ENCODE results near the gene PMVK. TPM values are rescaled to one million over a fixed set of nuclear protein-coding genes. Genes with fewer than 3 reads are reported as not detected.
A peak's percentile ranks its signal among the peaks of the same experiment; 100 is the strongest.
"Not testable (repeated sequence)": the region's sequence is repeated elsewhere in the genome, so short reads cannot be mapped to it uniquely, and the experiment has no call there.

Gene PMVK
- polyA plus RNA-seq (ENCODE audit: insufficient read length in 4 of 4): 10 to 100 TPM; 33.2 to 44.8 (median 34.6) TPM

DNA sequence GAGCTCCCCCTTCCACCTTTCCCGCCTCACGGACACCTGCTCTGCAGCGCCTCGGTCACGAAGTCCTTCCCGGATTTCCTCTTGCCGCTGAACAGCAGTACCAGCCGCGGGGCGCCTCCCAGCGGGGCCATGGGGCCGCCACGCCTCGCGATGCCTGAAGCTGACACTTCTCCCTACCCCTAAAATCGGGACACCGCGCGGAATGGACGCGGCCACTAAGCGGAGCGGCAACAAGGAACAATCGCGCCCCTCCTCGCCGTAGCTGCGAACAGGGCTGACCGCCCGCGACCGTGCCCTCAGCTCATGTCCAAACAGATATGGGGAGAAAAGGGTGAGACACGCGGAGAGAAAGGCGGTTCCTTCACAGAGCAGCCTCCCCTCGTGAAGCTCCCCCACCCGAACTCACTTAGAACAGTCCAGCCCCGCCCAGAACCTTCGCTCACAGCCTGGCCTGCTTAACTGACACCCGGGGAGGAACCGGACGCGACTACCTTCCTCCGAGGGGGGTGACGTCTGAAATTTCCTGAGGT lies at the start of gene PMVK:
PMVK (minus strand) TSS at position 165 of the 530 bp plus-strand sequence; CDS start at position 131, 34 bp downstream.
- DNase-seq (ENCODE audit: low read depth in 4 of 4, low spot score in 3 of 4): peak; percentile 93 to 98 (median 95)

DNA sequence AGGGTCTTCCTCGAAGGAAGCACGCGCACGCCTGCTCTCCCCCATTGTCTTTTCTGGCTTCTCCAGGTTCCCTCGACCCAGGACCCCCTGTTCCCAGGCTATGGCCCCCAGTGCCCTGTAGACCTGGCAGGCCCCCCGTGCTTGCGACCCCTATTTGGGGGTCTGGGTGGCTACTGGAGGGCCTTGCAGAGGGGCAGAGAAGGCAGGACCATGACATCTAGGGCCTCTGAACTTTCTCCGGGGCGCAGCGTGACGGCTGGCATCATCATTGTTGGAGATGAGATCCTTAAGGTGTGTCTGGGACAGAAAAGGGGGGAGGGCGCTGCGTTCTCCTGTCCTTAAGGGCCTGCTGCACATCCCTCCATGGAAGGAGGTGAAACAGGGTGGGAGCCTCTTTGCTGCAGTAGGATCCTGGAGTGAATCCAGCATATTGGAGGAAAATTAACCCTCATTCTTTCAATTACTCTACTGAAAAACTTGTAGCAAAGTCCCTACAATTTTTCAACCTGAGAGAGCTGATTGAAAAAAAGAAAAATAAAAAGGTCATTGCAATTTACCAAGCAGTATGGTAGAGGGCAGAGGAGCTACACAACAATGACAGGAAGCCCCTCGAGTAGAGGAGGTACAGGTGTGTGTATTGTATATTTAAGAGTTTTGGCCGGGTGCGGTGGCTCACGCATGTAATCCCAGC lies 47.4 kb upstream of the PMVK start:
- no peak for DNase-seq (ENCODE audit: low read depth in 4 of 4, low spot score in 3 of 4)

DNA sequence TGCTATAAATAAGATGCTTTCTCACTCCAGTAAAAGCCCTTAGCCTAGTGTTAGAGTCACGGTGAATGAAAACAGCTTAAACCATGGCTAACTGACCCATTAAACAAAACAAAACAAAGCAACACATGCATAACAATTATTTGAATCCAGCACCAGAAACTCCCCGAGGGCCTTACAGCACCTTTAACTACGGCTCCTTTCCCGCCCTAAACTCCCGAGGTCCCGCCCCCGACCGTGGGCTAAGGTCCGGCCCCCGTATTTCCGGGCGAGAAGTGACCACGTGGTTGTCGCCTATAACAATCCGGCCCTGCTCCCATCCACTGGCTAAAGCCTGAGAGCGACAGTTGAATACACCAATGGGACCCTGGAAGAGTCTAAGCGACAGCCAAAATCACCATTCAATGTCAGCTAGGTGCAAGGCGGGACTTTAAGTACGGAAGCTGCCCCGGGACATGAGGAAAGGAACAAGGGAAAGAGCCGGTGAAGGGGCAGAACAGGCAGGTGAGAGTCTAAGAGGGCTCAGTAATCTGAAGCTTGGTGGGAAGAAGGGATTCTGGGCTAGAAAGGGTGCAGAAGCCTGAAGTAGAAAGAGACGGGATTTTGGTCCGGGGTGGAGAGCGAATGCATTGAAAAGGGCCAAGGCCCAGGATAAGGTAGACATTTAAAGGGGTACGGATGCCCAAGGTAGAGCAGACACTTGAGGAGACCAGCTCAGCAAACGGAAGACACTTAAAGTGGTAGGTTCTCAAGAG lies 46.6 kb upstream of the PMVK start, which contains the start of gene FLAD1:
FLAD1 (plus strand) TSS at position 448 of the 752 bp plus-strand sequence. CDS start 351 bp downstream, outside the sequence.
- DNase-seq (ENCODE audit: low read depth in 4 of 4, low spot score in 3 of 4): peak; percentile 90 to 100 (median 99)

DNA sequence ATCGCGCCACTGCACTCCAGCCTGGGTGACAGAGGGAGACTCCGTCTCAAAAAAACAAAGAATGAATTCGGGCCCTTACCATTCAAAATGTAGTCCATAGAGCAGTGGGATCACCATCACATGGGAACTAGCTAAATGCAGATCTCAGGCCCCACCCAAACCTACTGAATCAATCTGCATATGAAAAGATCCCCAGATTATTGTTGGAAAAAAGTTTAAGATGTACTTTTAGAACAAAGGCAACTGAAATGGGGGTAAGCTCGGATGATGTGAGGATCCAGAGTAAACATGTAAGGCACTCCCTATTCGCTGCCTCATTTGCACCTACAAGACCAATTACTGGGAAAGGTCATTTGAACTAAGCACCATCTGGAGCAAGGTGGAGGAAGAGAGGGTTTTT lies 45.8 kb upstream of the PMVK start:
- no peak for DNase-seq (ENCODE audit: low read depth in 4 of 4, low spot score in 3 of 4)

DNA sequence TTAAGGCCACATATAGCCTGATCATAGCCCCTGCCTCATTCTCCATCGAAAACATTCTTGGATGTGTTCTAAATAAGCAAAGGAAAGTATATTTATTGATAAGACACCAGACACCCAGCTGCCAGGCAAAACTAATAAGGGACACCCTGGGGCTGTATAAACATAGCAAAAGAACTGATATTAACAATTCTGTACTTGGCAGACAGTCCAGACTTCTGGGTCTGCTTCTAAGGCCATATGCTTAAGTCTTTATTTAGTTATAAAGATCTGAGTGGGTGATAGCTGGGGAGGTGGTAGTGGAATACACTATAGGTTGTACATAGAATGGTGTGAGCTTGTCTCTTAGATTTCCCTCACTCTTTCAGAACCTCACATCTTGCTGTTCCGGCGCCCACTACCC lies 41.8 kb upstream of the PMVK start:
- no peak for DNase-seq (ENCODE audit: low read depth in 4 of 4, low spot score in 3 of 4)

DNA sequence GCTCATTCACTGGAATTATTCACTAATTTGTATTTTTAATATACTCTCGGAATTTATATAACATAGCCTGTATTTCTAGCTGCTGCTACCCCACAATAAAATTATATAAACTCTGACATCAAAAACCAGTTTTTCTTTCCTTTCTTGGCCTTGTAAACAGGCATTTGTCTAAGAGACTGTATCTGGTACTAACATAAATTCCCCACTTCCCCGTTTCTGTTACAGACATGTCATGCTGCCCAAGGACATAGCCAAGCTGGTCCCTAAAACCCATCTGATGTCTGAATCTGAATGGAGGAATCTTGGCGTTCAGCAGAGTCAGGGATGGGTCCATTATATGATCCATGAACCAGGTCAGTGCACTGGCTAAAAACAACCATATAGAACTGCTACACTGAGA lies 41.2 kb upstream of the PMVK start:
- not testable (repeated sequence) for DNase-seq (ENCODE audit: low read depth in 4 of 4, low spot score in 3 of 4)

DNA sequence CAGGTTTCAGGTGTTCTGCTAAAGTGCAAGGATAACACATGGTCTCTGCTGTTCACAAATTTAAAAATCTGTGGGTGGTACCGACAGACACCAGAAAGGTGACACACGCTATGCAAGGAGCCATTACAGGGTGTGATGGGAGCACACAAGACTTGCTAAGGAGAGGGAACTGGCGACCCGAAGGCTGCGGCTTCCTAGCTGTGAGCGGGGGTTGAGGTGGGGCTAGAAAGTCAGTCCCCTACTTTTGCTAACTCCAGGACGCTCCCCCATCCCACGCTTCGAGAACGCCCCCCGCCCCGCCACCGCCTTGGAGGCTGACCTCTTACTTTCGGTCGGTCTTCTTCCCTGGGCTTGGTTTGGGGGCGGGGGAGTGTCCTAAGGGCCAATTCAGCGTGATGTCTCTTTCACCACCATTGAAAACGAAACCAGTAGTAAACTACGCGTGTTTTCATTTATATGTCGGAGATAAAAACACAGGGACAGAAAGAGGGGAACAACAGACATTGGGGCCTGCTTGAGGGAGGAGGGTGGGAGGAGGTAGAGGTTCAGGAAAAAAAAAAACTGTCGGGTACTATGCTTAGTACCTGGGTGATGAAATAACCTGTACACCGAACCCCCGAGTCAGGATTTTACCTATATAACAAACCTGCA lies 39.0 kb upstream of the PMVK start:
- no peak for DNase-seq (ENCODE audit: low read depth in 4 of 4, low spot score in 3 of 4)

DNA sequence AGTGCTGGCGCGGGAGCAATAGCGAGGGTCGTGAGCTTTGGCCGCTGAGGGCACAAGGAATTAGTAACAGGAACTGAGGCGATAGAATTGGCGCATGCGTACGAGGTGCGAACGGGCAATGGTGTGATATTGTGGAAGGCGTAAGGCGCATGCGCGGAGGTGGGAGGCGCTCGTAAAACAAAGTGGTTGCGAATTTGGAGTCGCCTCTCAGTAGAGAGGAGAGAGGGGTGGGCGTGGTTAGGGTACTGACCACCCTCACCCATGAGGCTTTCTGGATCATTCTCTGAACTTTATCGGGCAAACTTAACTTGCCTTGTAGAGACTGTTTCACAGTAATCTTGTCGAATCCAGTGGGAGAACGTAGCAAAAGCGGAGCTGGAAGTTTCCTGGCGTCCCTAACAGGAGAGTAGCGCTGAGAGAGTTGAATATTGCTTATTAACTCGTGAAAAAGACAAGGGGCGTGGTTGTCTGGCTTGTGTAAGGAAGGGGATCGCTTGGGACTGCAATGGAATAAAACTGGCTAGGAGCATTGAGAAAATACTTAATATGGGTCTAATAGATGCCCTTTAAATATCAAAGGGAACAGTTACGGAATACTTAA lies 38.4 kb upstream of the PMVK start:
- peak; percentile 96 to 99 (median 98) for DNase-seq (ENCODE audit: low read depth in 4 of 4, low spot score in 3 of 4)

DNA sequence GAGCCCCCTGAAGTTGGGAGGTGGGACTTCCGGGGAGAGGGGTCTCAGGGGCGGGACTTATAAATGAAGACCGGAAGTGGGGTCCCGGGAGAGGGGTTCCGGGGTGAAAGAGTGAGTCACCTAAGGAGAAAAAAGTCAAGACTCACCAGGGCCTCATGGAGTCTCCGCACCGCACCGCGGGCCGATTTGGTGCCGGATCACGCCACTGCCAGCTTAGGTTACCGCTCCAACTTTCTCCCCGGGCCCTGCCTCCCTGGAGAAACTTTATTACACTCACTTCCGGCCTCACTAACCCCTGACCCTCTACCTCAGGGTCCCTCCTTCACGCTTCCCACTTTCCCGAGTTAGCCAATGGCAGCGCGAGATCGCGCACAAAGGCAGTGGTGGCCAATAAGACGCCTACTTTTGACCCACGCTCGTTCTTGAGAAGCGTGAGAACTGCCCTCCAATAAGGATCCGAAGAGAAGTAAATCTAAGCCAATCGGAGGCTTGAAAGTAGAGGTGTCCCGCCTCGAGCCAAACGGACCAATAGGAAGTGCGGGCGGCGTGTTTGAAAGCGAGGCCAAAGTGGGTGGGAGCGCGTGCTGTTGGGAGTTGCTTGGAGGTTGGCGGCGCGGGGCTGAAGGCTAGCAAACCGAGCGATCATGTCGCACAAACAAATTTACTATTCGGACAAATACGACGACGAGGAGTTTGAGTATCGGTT lies 37.7 kb upstream of the PMVK start, which contains the start of gene CKS1B:
CKS1B (plus strand) TSS at position 580 of the 706 bp plus-strand sequence; CDS start at position 645, 65 bp downstream.
- DNase-seq (ENCODE audit: low read depth in 4 of 4, low spot score in 3 of 4): peak; percentile 97 to 100 (median 100)

DNA sequence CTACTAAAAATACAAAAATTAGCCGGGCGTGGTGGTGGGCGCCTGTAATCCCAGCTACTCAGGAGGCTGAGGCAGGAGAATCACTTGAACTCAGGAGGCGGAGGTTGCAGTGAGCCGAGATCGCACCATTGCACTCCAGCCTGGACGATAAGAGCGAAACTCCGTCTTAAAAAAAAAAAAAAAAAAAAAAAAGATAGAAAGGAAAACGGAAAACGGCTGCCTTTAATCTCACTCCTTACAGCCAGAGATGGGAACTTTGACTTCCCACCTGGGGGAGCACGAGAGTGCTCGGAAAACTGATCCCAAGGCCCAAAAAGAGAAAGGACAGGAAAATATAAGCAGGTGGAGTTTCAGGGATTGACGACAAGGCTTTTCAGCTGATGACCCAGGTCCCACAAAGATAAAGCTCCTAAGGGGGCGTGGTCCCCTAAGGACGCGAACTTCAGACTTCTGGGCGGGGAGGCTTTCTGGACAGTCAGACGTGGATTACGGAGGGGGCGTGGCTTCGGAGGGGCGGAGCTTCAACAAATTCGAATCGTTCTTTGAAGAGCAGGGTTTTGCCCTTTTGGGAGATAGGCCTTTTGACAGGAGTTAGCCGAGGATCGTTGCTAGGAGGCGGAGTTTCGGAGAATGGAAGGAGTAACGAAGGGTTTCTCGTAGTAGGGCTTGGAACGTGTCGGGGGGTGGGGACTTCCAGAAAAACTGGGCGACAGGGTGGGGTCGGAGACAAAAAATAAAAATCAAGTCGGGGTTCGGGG lies 37.0 kb upstream of the PMVK start:
- DNase-seq (ENCODE audit: low read depth in 4 of 4, low spot score in 3 of 4): peak in 3 of 4 donors; percentile 87 to 91 (median 90)

DNA sequence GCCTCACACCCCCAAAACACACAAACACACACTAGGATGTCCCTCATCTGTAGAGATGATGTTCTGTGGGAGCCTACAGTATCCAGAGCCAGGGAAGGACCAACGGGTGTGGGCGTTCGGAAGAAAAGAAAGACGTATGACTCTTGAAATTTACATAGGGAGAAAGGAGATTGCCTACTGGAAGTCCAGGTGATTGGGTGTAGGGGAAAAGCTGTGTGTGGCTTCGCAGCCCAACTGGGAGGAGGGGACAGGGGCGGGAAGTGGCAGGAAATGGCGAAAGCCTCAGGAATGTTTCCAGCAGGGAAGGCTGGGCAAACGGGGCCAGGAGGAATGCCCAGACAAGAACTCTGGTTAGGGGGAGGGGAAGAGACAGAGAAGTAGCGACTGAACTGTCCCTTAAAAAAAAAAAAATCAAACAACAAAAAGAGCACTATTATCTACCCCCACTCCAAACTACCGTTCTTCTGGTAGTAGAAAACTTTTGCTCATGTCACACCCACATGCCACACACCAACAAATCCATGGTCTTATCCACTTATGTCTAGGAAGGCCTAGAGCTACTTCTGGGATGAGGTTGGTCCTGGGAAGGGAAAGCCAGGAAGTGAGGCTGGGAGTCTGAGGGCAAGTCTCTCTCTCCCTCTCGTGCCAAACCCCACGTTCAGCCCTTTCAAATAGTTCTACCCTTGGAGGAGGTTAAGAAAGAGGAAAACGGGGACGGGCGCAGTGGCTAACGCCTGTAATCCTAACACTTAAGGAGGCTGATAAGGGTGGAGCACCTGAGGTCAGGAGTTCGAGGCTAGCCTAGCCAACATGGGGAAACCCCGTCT lies 36.2 kb upstream of the PMVK start:
- no peak for DNase-seq (ENCODE audit: low read depth in 4 of 4, low spot score in 3 of 4)

DNA sequence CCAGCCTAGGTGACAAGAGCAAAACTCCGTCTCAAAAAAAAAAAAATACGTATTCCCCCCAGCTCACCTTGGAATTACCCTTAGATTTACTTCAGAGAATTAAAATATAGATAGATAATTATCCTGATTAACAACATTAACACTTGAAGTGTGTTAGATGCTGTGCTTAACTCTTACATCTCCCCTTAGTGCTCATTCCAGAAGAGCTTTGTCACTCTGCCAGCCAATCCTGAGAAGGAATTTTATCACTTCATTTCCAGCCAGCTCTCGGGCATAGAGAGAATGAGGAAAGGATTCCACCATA lies 35.6 kb upstream of the PMVK start:
- no peak for DNase-seq (ENCODE audit: low read depth in 4 of 4, low spot score in 3 of 4)

DNA sequence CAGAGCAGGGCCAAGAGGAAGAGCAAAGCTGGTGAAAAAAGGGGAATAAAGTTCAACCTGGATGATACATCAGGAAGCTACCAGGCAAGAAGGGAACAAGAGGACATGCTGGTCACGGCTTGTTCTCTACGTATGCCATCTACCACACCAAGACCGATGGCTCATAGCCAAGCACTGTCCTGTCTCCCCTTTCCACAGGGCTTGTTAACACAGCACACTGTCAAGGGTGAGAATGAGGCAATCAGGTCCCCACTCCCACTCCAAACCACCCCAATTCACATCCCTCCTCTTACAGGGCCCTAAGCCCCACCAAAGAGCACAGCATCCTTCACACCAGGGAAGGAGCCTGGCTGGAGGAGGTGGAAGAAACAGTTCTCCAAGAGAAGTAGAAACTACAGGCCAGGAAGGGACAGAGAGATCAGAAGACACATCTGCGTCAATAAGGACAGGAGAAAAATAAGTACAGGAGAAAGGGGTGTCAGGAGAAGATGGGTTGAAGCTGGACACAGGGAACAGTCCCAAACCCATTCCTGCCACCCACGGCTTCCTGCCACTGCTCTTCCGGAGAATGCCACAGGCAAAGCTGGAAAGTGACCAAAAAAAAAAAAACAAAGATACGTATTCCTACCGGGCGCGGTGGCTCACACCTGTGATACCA lies 35.0 kb upstream of the PMVK start:
- DNase-seq (ENCODE audit: low read depth in 4 of 4, low spot score in 3 of 4): no peak

DNA sequence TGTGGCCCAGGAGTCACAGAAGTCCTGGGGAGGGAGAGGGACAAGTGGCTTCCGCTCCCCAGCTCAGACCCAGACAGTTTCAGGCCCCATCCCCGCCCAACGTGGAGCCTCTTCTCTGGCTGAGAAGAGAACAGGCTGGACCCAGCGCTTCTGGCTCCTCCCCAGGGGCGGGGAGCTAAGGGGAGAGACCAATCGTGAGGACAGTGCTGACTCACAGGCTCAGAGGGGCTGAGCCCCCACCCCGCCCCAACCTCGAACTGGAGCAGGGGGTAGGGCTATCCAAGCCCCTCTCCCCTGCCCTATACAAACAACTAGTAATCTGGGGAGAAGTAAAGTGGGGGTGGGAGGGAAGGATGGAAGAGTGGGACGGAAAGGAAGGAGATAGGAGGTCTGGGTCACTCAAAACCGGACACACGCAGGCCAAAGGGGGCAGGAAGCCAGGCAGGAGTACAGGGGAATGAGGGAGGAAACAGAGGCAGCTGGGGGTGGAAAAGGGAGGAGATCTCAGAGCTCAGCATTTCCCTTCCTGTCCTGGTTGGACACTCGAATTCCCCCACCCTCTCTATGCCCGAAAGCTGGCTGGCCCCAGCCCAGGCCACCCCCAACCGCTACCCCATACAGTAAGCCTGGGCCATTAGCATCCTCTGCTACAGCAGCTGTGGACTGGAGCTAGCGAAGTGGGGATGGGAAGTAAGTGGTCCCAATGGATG lies 34.3 kb upstream of the PMVK start, which contains the start of gene SHC1:
SHC1 (minus strand) TSS at position 117 of the 710 bp plus-strand sequence. CDS start 221 bp downstream, outside the sequence.
- peak in 2 of 4 donors; percentile 80 to 82 for DNase-seq (ENCODE audit: low read depth in 4 of 4, low spot score in 3 of 4)

DNA sequence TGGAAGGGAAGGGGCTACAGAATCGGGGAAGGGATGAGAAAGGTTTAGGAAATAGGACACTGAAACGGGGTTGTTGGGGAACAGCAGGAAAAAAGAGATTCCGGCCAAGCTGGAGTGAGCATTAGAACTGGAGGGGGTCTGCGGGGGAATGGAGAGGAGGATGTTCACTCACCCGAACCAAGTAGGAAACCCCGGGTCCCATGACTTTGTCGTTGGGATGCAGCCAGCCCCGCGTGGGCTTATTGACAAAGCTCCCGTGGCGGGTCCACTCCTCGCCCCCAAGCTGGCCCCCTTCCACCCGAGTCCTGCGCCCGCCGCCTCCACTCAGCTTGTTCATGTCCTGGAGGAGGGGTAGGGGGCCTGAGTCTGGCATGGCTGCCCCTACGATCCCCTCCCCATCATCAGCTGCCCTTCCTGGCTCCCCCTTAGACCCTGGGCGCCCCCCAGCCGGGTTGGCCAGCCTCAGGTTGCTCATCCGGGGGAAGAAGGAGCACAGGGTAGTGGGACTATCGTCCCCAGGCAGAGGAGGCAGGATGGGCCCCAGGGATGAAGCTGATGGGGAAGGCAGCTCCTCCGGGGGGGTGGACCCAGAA lies 33.4 kb upstream of the PMVK start:
- no peak for DNase-seq (ENCODE audit: low read depth in 4 of 4, low spot score in 3 of 4)

DNA sequence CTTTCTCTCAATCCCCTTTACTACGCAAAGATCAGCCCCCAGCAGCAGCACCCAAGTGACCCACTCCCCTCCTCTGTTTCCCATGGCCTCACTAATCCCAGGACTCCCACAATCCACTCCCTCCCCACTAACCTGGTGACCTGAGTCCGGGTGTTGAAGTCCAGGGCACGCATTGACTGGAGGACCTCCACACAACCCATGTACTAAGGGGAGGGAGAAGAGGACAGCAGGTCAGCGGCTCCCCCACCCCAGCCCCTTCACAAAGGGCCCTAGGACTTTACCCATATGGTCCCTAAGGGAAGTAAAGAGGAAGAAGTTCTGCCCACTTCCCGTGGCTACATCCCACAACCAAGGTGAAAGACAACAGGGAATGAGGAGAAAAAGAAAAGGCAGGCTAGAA lies 32.7 kb upstream of the PMVK start:
- no peak for DNase-seq (ENCODE audit: low read depth in 4 of 4, low spot score in 3 of 4)

DNA sequence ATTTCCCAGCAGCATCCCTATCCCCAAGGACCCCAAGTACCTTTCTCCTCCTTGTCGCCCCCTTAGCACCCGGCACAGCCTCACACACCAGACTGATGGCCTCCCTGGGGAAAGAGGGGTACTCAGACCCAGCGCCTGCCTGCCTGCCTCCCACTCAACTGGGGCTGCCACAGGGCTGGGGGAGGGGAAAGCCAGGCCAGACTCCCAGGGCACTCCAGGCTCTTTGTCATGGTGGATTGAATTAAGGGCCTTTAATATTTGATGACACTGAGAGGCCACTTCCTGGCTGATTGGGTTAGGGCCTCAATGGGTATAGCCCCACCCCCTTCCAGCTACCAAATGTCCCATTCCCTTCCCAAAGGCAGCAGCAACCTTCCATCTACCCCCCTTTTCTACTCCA lies 32.2 kb upstream of the PMVK start:
- DNase-seq (ENCODE audit: low read depth in 4 of 4, low spot score in 3 of 4): no peak

Measured in right renal pelvis (tissue), 4 donors.